IPS-15b (cell line): ENCODE results near the gene CCDC15.

Experiments
- H3K27me3 ChIP-seq: one replicate; pipeline ENCODE4 v1.6.1; 2013; ENCODE audit warnings: low read length; ENCODE audit not compliant: control insufficient read depth, insufficient read depth
- H3K36me3 ChIP-seq: one replicate; pipeline ENCODE4 v1.6.1; 2013; ENCODE audit warnings: low read length; ENCODE audit not compliant: control insufficient read depth, insufficient read depth
- H3K4me1 ChIP-seq: one replicate; pipeline ENCODE4 v1.6.1; 2013; ENCODE audit warnings: mild to moderate bottlenecking, low read length; ENCODE audit not compliant: control insufficient read depth, insufficient read depth
- H3K4me3 ChIP-seq: one replicate; pipeline ENCODE4 v1.5.1; 2013; ENCODE audit warnings: low read depth, low read length
- H3K9ac ChIP-seq: one replicate; pipeline ENCODE4 v1.6.1; 2013; ENCODE audit warnings: low read depth, mild to moderate bottlenecking, low read length
- H3K9me3 ChIP-seq: one replicate; pipeline ENCODE4 v1.6.1; 2013; ENCODE audit warnings: mild to moderate bottlenecking, low read length; ENCODE audit not compliant: control insufficient read depth, insufficient read depth

Gene CCDC15

DNA sequence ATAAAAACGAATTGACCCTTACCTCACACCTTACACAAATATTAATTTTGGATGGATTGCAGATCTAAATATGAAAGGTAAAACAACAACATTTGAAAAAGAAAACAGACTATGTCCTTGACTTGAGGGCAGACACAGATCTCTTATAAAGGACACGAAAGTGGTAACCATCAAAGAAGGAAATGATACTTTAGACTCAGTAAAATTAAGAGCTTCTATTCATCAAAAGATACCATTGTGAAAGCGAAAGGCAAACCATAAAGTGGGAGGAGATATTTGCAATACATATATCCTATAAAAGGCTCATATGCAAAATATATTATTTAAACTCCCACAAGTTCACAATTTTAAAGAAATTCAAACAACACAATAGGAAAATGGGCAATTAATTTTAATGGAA is 23.2 kb upstream of the CCDC15 start:
- Histone ChIP-seq H3K36me3 (no peaks in the 10 kb centered on the region), H3K4me3 (no peak overlapping the region), H3K27me3 (peaks cover 4% of the 10 kb centered on the region), H3K9ac (no peak overlapping the region), H3K9me3 (no peaks in the 10 kb centered on the region), H3K4me1 (no peaks in the 10 kb centered on the region)

DNA sequence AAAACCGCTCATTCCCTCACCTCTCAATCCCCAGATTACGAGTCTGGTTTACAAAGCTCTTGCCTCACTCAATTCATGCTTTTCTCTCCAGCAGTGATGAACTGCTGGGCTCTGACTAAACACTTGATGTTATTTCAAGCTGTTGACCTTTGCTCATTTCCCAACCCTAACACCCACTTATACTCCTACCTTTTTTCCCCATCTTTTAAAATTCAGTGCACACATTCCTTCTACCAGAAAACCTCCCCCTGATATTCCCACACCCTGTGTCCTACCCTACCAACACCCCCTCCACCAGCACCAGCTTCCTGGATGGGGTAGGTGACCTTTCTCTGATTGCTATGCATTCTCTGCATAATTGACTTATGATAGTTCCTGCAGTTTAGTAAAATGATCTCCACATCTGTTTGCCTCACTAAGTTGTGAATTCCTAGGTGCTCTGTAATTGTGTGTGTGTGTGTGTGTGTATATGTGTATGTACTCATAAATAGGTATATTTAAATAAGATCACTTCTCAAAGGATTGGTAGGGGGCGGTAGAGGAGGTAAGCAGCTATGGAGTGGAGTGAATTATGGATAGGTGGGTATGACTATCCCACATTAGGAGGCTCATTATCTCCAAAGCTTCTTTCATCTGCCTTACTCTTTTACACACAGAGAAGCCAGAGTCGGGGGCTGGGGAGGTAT is 19.0 kb upstream of the CCDC15 start:
- peaks cover 19% of the 10 kb centered on the region for H3K27me3 ChIP-seq
- no peak overlapping the region for H3K9ac ChIP-seq
- H3K4me1 ChIP-seq, result no peaks in the 10 kb centered on the region
- no peaks in the 10 kb centered on the region for H3K9me3 ChIP-seq
- H3K4me3 ChIP-seq, result no peak overlapping the region
- H3K36me3 ChIP-seq, result no peaks in the 10 kb centered on the region

DNA sequence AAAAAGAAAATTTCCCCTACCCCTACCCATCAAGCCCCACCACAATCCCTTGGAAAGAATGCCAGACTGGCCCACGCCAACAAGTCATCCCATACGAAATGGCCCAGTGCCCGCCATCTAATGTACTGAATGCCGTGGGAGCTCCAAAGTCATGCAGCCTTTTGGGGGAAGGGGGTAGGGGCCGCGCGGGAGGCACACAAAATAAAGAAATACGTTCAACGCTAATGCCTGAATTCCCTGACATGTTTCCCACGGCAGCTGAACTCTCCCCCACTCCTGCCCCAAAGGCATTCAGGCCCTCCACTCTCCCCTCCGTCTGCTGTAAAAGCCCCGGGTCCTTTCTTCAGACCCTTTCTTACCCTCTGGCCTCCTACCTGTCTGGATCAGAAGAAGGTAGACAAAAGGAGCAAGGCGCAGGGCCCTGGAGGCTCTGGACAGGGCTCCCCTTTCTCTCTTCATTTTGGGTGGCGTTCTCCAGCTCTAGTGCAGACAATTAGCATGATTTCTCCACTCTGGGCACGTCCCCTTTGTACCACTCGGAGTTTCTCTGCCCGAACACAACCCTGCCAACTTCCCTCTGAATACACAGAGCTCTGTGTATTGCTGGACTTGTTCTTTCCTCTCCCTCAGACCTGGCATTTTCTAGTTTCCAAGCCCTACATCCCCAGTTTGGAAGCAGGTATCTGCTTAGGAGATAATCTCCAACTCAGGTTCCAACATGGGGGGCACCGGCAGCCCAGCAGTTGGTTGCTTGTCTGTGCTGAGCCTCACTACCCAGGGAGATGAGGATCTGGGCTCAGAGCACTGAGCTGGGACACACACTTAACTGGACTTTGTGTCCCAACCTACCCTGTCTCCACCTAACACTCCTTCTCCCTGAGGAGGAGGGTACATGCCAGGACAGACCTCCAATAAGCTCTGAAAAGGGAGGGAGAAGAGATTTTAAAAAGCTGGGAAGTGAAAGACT is 18.2 kb upstream of the CCDC15 start, which contains the start of gene HEPACAM:
HEPACAM (minus strand) TSS at position 500 of the 967 bp plus-strand sequence; CDS start at position 459, 41 bp downstream.
- no peak within 1 kb of the TSS for H3K4me3 ChIP-seq
- H3K9me3 ChIP-seq, result no peaks in the 10 kb centered on the region
- no peaks in the 10 kb centered on the region for H3K36me3 ChIP-seq
- no peaks in the 10 kb centered on the region for H3K4me1 ChIP-seq
- peaks cover 15% of the 10 kb centered on the region for H3K27me3 ChIP-seq
- no peak within 1 kb of the TSS for H3K9ac ChIP-seq

- Histone ChIP-seq H3K9ac (no peak overlapping the region), H3K4me1 (no peaks in the 10 kb centered on the region), H3K36me3 (no peaks in the 10 kb centered on the region), H3K27me3 (peaks cover 18% of the 10 kb centered on the region), H3K9me3 (no peaks in the 10 kb centered on the region), H3K4me3 (no peak overlapping the region)
These were observed 16.6 kb upstream of the CCDC15 start for GRCh38 chr11:124937336-124937935.

DNA sequence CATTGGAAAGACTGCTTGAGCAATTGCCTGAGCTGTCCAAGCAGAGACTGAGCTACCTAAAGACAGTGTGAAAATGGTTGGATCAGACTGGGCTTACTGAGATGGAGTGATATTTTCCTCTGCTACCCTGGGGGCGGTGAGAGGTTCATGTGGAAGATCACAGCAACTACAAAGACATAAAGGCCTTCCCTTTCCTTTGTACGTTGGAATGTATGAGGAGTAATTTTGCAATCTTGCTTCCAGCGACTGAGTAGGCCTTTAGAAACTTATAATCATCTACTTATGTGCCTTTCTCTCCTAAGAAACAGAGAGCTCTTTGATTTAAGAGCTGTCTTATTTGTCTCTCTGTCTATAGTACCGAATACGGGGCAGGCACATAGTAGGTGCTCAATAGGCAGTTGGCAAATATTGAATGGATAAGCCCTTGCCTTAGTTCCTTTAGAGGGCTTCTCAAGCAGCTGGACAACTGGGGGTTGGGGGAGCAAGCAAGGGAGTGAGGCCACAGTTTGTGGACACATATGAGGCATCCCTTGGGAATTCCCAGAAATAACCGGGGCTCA is 15.7 kb upstream of the CCDC15 start:
- Histone ChIP-seq H3K4me1 (no peaks in the 10 kb centered on the region), H3K9me3 (no peaks in the 10 kb centered on the region), H3K27me3 (peaks cover 18% of the 10 kb centered on the region), H3K4me3 (no peak overlapping the region), H3K36me3 (no peaks in the 10 kb centered on the region), H3K9ac (no peak overlapping the region)

- Histone ChIP-seq H3K4me3 (no peak overlapping the region), H3K9ac (no peak overlapping the region), H3K9me3 (no peaks in the 10 kb centered on the region), H3K36me3 (no peaks in the 10 kb centered on the region), H3K4me1 (no peaks in the 10 kb centered on the region), H3K27me3 (peaks cover 18% of the 10 kb centered on the region)
These were observed 15.0 kb upstream of the CCDC15 start for GRCh38 chr11:124938970-124939369.

GRCh38 chr11:124941703-124942102 is 12.3 kb upstream of the CCDC15 start:
- H3K4me1 ChIP-seq, result no peaks in the 10 kb centered on the region
- no peak overlapping the region for H3K4me3 ChIP-seq
- H3K9ac ChIP-seq, result no peak overlapping the region
- no peaks in the 10 kb centered on the region for H3K9me3 ChIP-seq
- H3K27me3 ChIP-seq, result peaks cover 10% of the 10 kb centered on the region
- no peaks in the 10 kb centered on the region for H3K36me3 ChIP-seq

- Histone ChIP-seq H3K4me3 (no peak overlapping the region), H3K27me3 (peaks cover 3% of the 10 kb centered on the region), H3K4me1 (no peaks in the 10 kb centered on the region), H3K36me3 (no peaks in the 10 kb centered on the region), H3K9me3 (no peaks in the 10 kb centered on the region), H3K9ac (no peak overlapping the region)
These were observed 11.3 kb upstream of the CCDC15 start for GRCh38 chr11:124942466-124943253.

DNA sequence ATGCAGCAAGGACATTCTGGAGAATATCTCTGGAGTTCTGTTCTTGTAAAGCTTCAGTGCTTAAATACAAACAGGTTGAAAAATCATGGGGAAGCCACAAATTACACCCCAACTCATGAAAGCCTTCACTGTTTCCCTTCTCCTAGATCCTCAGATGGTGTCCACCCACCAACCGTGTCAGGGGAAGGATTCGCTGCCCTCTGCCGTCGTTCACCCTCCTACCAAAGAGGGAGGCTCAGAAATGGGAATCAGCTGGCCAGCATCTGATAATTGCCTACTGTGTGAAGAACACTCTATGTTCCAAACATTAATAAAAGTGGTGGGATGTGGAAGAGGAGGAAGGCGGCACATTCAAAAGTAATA is 10.8 kb upstream of the CCDC15 start:
- Histone ChIP-seq H3K36me3 (no peaks in the 10 kb centered on the region), H3K9ac (no peak overlapping the region), H3K27me3 (peaks cover 3% of the 10 kb centered on the region), H3K9me3 (no peaks in the 10 kb centered on the region), H3K4me1 (no peaks in the 10 kb centered on the region), H3K4me3 (no peak overlapping the region)

DNA sequence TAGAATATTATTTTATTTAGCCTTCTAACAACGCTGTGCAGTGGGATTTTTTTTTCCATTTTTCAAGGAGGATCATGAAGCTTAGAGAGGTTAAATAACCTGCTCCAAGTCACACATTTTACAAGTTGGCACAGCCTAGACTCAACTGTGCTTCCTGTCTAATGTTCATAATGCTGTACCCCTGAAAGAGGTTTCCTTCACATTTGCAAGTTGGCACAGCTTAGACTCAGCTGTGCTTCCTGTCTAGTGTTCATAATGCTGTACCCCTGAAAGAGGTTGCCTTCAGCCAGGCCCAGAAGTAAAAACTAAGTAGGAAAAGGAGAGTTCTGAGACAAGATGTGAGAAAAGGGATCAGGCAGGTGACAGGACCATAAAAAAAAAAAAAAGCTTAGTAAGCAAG is 10.3 kb upstream of the CCDC15 start:
- peaks cover 3% of the 10 kb centered on the region for H3K27me3 ChIP-seq
- no peak overlapping the region for H3K9ac ChIP-seq
- H3K9me3 ChIP-seq, result no peaks in the 10 kb centered on the region
- no peak overlapping the region for H3K4me3 ChIP-seq
- no peaks in the 10 kb centered on the region for H3K4me1 ChIP-seq
- H3K36me3 ChIP-seq, result no peaks in the 10 kb centered on the region

DNA sequence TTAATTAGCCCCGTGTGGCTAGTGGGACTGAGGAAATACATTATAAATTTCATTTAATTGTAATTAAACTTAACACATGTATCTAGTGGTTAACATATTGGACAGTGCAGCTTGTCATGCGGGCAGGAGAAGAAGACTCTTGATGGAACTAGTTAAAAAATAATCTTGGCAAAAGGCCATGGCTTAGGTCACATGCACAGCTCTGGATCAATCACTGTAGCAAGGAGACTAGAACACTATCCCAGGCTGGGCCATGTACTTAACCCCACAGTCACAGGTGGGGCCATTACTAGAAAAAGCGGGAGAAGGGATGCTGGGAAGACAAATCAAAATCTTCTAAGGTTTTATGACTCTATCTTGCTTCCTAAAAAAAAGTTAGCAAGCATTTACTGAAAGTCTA is 9.4 kb upstream of the CCDC15 start:
- H3K9ac ChIP-seq, result no peak overlapping the region
- H3K4me1 ChIP-seq, result no peaks in the 10 kb centered on the region
- no peaks in the 10 kb centered on the region for H3K36me3 ChIP-seq
- H3K9me3 ChIP-seq, result no peaks in the 10 kb centered on the region
- peaks cover 3% of the 10 kb centered on the region for H3K27me3 ChIP-seq
- no peak overlapping the region for H3K4me3 ChIP-seq
